Omental fat pad (tissue), 4 donors: Measurements from ENCODE around the gene ISX. TPM values are rescaled to one million over a fixed set of nuclear protein-coding genes. Genes with fewer than 3 reads are reported as not detected.
"Not testable (repeated sequence)": the region's sequence is repeated elsewhere in the genome, so short reads cannot be mapped to it uniquely, and the experiment has no call there.

Source experiments
- ATAC-seq: fragments of 150-250 bp; one replicate; pipeline ENCODE4 v1.9.1; 2016; ENCODE audit warnings: mild to moderate bottlenecking, moderate library complexity; ENCODE audit not compliant: low FRiP score
- DNase-seq: peaks from one replicate; pipeline ENCODE4 v3.0.0-alpha.2; 2019; ENCODE audit warnings: low spot score
- CTCF ChIP-seq, 3 donors: fragments of 450-650 bp; IDR thresholded peaks; one replicate each; pipeline ENCODE4 v1.5.1; 2016 to 2017; ENCODE audit warnings: antibody characterized with exemption in 3 of 3, mild to moderate bottlenecking in 3 of 3, moderate library complexity in 2 of 3
- total RNA-seq, 4 donors: library from RNA; depleted of rRNA; stranded (reverse); fragments of >200 nt; gene quantifications; one replicate each; pipeline ENCODE4 v1.1.0, GENCODE V29; 2016

Gene ISX
- total RNA-seq, 4 donors from 2014 or later = not detected

GRCh38 chr22:35024364-35024692, 41.6 kb upstream of the ISX start:
- ATAC-seq (no peak), DNase-seq (no peak)
- TF ChIP-seq CTCF (IDR thresholded peaks at IDR 0.05) = no peak

GRCh38 chr22:35030112-35030511, 35.8 kb upstream of the ISX start:
- not testable (repeated sequence) for DNase-seq

GRCh38 chr22:35032571-35032970, 33.4 kb upstream of the ISX start:
- no peak for TF ChIP-seq CTCF (IDR thresholded peaks at IDR 0.05)
- no peak for DNase-seq
- ATAC-seq = no peak

More at GRCh38 chr22:35030112-35030511, 35.8 kb upstream of the ISX start:
- not testable (repeated sequence) for ATAC-seq

GRCh38 chr22:35033635-35034296, 32.2 kb upstream of the ISX start:
- no peak for TF ChIP-seq CTCF (IDR thresholded peaks at IDR 0.05)
- ATAC-seq (no peak), DNase-seq (no peak)

GRCh38 chr22:35034963-35035362, 31.0 kb upstream of the ISX start:
- no peak for ATAC-seq
- no peak for TF ChIP-seq CTCF (IDR thresholded peaks at IDR 0.05)
- DNase-seq = no peak

GRCh38 chr22:35037089-35037488, 28.9 kb upstream of the ISX start:
- ATAC-seq = no peak
- no peak for TF ChIP-seq CTCF (IDR thresholded peaks at IDR 0.05)

GRCh38 chr22:35039625-35040024, 26.3 kb upstream of the ISX start:
- no peak for TF ChIP-seq CTCF (IDR thresholded peaks at IDR 0.05)

More at GRCh38 chr22:35037089-35037488, 28.9 kb upstream of the ISX start:
- no peak for DNase-seq

More at GRCh38 chr22:35039625-35040024, 26.3 kb upstream of the ISX start:
- DNase-seq (no peak), ATAC-seq (no peak)
